ENCODE measurements around the gene NCF1. TPM values are rescaled to one million over a fixed set of nuclear protein-coding genes. Genes with fewer than 3 reads are reported as not detected.
"Not testable (repeated sequence)": the region's sequence is repeated elsewhere in the genome, so short reads cannot be mapped to it uniquely, and the experiment has no call there.

NCF1 gene
- 1 to 10 TPM; 2.4 to 2.6 TPM for total RNA-seq

GRCh38 chr7:74773760-74774750 is at the start of gene NCF1:
Gene NCF1 (plus strand): TSS chr7:74774011. CDS start chr7:74774032, 21 bp downstream.
- H3K4me3 Mint-ChIP-seq; CTCF ChIA-PET; H3K27me3 Mint-ChIP-seq; H3K9me3 Mint-ChIP-seq; H3K27ac Mint-ChIP-seq; H3K4me1 Mint-ChIP-seq; POLR2A ChIA-PET; DNase-seq; H3K36me3 Mint-ChIP-seq (ENCODE audit: low read depth): not testable (repeated sequence)

- ChIA-PET POLR2A (no interaction called here), CTCF (interaction anchor here (1.3 kb wide), 1 partner anchor 9 kb away, joined by 5 read pairs; no protein-coding TSS in a partner anchor)
- Mint-ChIP-seq H3K4me3 (no peak overlapping the region), H3K9me3 (no peaks in the 10 kb centered on the region), H3K4me1 (peaks cover 3% of the 10 kb centered on the region), H3K27ac (no peak overlapping the region), H3K36me3 (ENCODE audit: low read depth) (peaks cover 12% of the 10 kb centered on the region), H3K27me3 (no peaks in the 10 kb centered on the region)
- DNase-seq = no peak
These were observed 48.0 kb upstream of the NCF1 start for GRCh38 chr7:74725840-74726239.

GRCh38 chr7:74726309-74727101 is 47.3 kb upstream of the NCF1 start:
- peaks cover 3% of the 10 kb centered on the region for H3K4me1 Mint-ChIP-seq
- H3K9me3 Mint-ChIP-seq = no peaks in the 10 kb centered on the region
- peaks cover 12% of the 10 kb centered on the region for H3K36me3 Mint-ChIP-seq (ENCODE audit: low read depth)
- DNase-seq = no peak
- no peaks in the 10 kb centered on the region for H3K27me3 Mint-ChIP-seq
- POLR2A ChIA-PET = no interaction called here
- H3K4me3 Mint-ChIP-seq = no peak overlapping the region
- CTCF ChIA-PET = interaction anchor here (1.3 kb wide), 1 partner anchor 9 kb away, joined by 5 read pairs; no protein-coding TSS in a partner anchor
- no peak overlapping the region for H3K27ac Mint-ChIP-seq

GRCh38 chr7:74728686-74729085 is 45.1 kb upstream of the NCF1 start:
- H3K27me3 Mint-ChIP-seq; H3K9me3 Mint-ChIP-seq; H3K36me3 Mint-ChIP-seq (ENCODE audit: low read depth); H3K4me3 Mint-ChIP-seq; H3K4me1 Mint-ChIP-seq; CTCF ChIA-PET; H3K27ac Mint-ChIP-seq; POLR2A ChIA-PET; DNase-seq: not testable (repeated sequence)

GRCh38 chr7:74730186-74730585 is 43.6 kb upstream of the NCF1 start:
- POLR2A ChIA-PET; H3K4me1 Mint-ChIP-seq; DNase-seq; H3K27ac Mint-ChIP-seq; H3K27me3 Mint-ChIP-seq; H3K9me3 Mint-ChIP-seq; H3K4me3 Mint-ChIP-seq; H3K36me3 Mint-ChIP-seq (ENCODE audit: low read depth): not testable (repeated sequence)
- CTCF ChIA-PET = interaction anchor here (0.7 kb wide), 1 partner anchor 1337 kb away, joined by 3 read pairs; no protein-coding TSS in a partner anchor

- CTCF ChIA-PET; DNase-seq; H3K4me1 Mint-ChIP-seq; H3K27me3 Mint-ChIP-seq; H3K36me3 Mint-ChIP-seq (ENCODE audit: low read depth); H3K9me3 Mint-ChIP-seq; H3K27ac Mint-ChIP-seq; H3K4me3 Mint-ChIP-seq; POLR2A ChIA-PET: not testable (repeated sequence)
These were observed 33.7 kb upstream of the NCF1 start for GRCh38 chr7:74739974-74740703.

- POLR2A ChIA-PET, H3K27me3 Mint-ChIP-seq, CTCF ChIA-PET: not testable (repeated sequence)
These were observed 29.8 kb upstream of the NCF1 start for GRCh38 chr7:74743936-74744557.

GRCh38 chr7:74753921-74754482 is 19.8 kb upstream of the NCF1 start:
- DNase-seq; H3K36me3 Mint-ChIP-seq (ENCODE audit: low read depth); CTCF ChIA-PET; H3K27me3 Mint-ChIP-seq; H3K4me3 Mint-ChIP-seq; POLR2A ChIA-PET; H3K27ac Mint-ChIP-seq; H3K9me3 Mint-ChIP-seq; H3K4me1 Mint-ChIP-seq: not testable (repeated sequence)

More at GRCh38 chr7:74743936-74744557, 29.8 kb upstream of the NCF1 start:
- not testable (repeated sequence) for H3K9me3 Mint-ChIP-seq; H3K4me1 Mint-ChIP-seq; DNase-seq; H3K27ac Mint-ChIP-seq; H3K4me3 Mint-ChIP-seq; H3K36me3 Mint-ChIP-seq (ENCODE audit: low read depth)

- H3K4me3 Mint-ChIP-seq; POLR2A ChIA-PET; H3K27me3 Mint-ChIP-seq; H3K27ac Mint-ChIP-seq; H3K36me3 Mint-ChIP-seq (ENCODE audit: low read depth); DNase-seq; H3K4me1 Mint-ChIP-seq; CTCF ChIA-PET; H3K9me3 Mint-ChIP-seq: not testable (repeated sequence)
These were observed 17.1 kb upstream of the NCF1 start for GRCh38 chr7:74756673-74757072.

- H3K27me3 Mint-ChIP-seq; DNase-seq; H3K36me3 Mint-ChIP-seq (ENCODE audit: low read depth); H3K4me1 Mint-ChIP-seq; H3K27ac Mint-ChIP-seq; CTCF ChIA-PET; POLR2A ChIA-PET; H3K4me3 Mint-ChIP-seq; H3K9me3 Mint-ChIP-seq: not testable (repeated sequence)
These were observed 15.5 kb upstream of the NCF1 start for GRCh38 chr7:74758268-74758667.

- H3K4me3 Mint-ChIP-seq; H3K27me3 Mint-ChIP-seq; H3K36me3 Mint-ChIP-seq (ENCODE audit: low read depth); CTCF ChIA-PET; DNase-seq; H3K9me3 Mint-ChIP-seq; POLR2A ChIA-PET; H3K27ac Mint-ChIP-seq; H3K4me1 Mint-ChIP-seq: not testable (repeated sequence)
These were observed 14.8 kb upstream of the NCF1 start for GRCh38 chr7:74758982-74759381.

- CTCF ChIA-PET; H3K27me3 Mint-ChIP-seq; DNase-seq; POLR2A ChIA-PET; H3K4me3 Mint-ChIP-seq; H3K27ac Mint-ChIP-seq; H3K9me3 Mint-ChIP-seq; H3K36me3 Mint-ChIP-seq (ENCODE audit: low read depth); H3K4me1 Mint-ChIP-seq: not testable (repeated sequence)
These were observed 8.4 kb upstream of the NCF1 start for GRCh38 chr7:74765205-74765918.
